Thoracic aorta (tissue), 2 donors: ENCODE measurements around the gene TEX2. TPM values are rescaled to one million over a fixed set of nuclear protein-coding genes. Genes with fewer than 3 reads are reported as not detected.

Experiments used
- ATAC-seq: fragments of 150-250 bp; one replicate; pipeline ENCODE4 v1.8.0; 2017; ENCODE audit warnings: low read depth; ENCODE audit not compliant: insufficient number of reproducible peaks, low FRiP score
- DNase-seq: peaks from one replicate; pipeline ENCODE4 v3.0.0-alpha.2; 2020; ENCODE audit warnings: low spot score
- H3K27ac ChIP-seq, 2 donors: fragments of 200-600 bp; sonication (generic); 1 replicate in 1 of 2; 2 replicates in 1 of 2; pipeline ENCODE4 v1.5.1; 2016; ENCODE audit warnings: mild to moderate bottlenecking in 2 of 2, moderate library complexity in 2 of 2
- H3K27me3 ChIP-seq: fragments of 200-600 bp; sonication (generic); replicated peaks from 2 replicates; pipeline ENCODE4 v1.6.0; 2016; ENCODE audit warnings: mild to moderate bottlenecking; ENCODE audit not compliant: insufficient read depth
- H3K36me3 ChIP-seq: fragments of 200-600 bp; sonication (generic); one replicate; pipeline ENCODE4 v1.5.1; 2016
- H3K4me1 ChIP-seq, 2 donors: fragments of 200-600 bp; sonication (generic); 1 replicate in 1 of 2; 2 replicates in 1 of 2; pipeline versions ENCODE4 v1.5.1 to v1.6.0; 2016; ENCODE audit warnings: low read depth in 2 of 2, mild to moderate bottlenecking in 1 of 2; ENCODE audit not compliant: control insufficient read depth in 1 of 2
- H3K4me3 ChIP-seq: fragments of 200-600 bp; sonication (generic); 2 replicates; pipeline ENCODE4 v1.5.1; 2016; ENCODE audit warnings: mild to moderate bottlenecking
- H3K9me3 ChIP-seq: fragments of 200-600 bp; sonication (generic); 2 replicates; pipeline ENCODE4 v1.5.1; 2016
- total RNA-seq, 2 donors: library from RNA; depleted of rRNA; stranded (reverse); fragments of >200 nt; gene quantifications; one replicate each; pipeline versions ENCODE4 v1.1.0 to v1.2.3, GENCODE V29; 2016
- TF ChIP-seq, protein P1 (sequence below): fragments of 200-600 bp; sonication (generic); IDR thresholded peaks from one replicate; pipeline ENCODE4 v1.5.1; 2019; ENCODE audit warnings: antibody characterized with exemption

Gene TEX2
- total RNA-seq, 2 donors from 2014 or later, result 27.5 to 70.7 TPM

- H3K27ac ChIP-seq, result peak within 1 kb of the TSS; percentile 95 to 97
- no peaks in the 10 kb centered on the region for H3K36me3 ChIP-seq
- H3K9me3 ChIP-seq, result no peaks in the 10 kb centered on the region
- H3K27me3 ChIP-seq, result no peaks in the 10 kb centered on the region
- DNase-seq, result peak; percentile 80
- ATAC-seq, result peak; percentile 90
- H3K4me3 ChIP-seq, result peak within 1 kb of the TSS; percentile 92
- TF ChIP-seq, protein P1, sequence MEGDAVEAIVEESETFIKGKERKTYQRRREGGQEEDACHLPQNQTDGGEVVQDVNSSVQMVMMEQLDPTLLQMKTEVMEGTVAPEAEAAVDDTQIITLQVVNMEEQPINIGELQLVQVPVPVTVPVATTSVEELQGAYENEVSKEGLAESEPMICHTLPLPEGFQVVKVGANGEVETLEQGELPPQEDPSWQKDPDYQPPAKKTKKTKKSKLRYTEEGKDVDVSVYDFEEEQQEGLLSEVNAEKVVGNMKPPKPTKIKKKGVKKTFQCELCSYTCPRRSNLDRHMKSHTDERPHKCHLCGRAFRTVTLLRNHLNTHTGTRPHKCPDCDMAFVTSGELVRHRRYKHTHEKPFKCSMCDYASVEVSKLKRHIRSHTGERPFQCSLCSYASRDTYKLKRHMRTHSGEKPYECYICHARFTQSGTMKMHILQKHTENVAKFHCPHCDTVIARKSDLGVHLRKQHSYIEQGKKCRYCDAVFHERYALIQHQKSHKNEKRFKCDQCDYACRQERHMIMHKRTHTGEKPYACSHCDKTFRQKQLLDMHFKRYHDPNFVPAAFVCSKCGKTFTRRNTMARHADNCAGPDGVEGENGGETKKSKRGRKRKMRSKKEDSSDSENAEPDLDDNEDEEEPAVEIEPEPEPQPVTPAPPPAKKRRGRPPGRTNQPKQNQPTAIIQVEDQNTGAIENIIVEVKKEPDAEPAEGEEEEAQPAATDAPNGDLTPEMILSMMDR, result no peak
- H3K4me1 ChIP-seq, result peaks cover 11 to 38% of the 10 kb centered on the region in 2 donors
Measured at GRCh38 chr17:64129765-64130558, 133.1 kb downstream of the TEX2 start, which contains the start of gene ERN1. ERN1 (minus strand) TSS chr17:64130144; CDS start chr17:64130029, 115 bp downstream.

DNA sequence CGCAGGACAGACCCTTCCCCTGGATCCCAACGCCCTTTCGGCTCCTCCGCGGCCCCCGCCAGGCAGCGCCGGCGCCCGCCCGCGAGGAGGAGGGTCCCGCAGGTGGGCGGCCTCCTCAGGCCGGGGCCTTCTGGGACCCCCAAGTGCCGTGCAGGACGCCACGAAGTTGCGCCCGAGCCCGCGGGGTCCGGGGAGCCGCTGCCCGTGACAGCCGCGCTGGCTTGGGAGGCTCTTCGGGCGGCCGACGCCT is 133.6 kb downstream of the TEX2 start:
- ATAC-seq, result no peak

DNA sequence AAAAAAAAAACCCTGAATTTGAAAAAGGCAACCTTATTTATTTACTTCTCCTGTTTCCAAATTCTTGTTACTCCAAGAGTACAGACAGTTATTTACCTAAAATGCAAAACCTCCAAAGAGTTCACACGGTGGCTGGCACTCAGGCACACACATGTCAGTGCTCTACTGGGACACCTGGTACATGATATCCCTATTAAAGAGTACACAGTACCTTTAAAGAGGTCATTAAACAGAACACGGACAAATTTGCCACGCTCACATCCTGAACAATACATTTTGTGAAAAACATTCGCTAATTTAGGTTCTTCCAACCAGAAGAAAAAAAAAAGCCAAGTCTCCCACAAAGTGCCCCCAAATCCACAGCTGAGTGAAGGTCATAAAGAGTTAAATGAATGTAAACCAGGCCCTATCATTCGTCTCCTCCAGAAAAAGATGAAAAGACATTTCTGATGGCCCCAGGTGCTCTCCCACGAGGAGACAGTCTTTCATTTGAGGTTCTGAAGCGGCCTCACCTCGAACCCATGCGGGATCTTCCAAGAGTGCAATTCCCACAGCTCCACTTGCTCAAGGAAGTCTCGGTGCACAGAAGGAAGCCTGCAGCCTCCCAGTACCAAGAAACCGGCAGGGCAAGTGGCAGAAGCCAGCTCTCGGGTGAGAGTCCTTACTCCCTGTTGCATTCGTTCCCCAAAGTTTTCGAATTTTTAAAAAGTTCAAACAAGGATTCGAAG is 134.1 kb downstream of the TEX2 start:
- no peak for ATAC-seq

More for the DNA sequence above, 133.6 kb downstream of the TEX2 start:
- Histone ChIP-seq H3K27me3 (no peaks in the 10 kb centered on the region), H3K4me3 (peak overlapping the region; percentile 92), H3K4me1 (peaks cover 11 to 38% of the 10 kb centered on the region in 2 donors), H3K9me3 (no peaks in the 10 kb centered on the region), H3K36me3 (no peaks in the 10 kb centered on the region), H3K27ac (peak overlapping the region; percentile 95 to 97)
- TF ChIP-seq, protein P1, result no peak
- DNase-seq, result no peak

DNA sequence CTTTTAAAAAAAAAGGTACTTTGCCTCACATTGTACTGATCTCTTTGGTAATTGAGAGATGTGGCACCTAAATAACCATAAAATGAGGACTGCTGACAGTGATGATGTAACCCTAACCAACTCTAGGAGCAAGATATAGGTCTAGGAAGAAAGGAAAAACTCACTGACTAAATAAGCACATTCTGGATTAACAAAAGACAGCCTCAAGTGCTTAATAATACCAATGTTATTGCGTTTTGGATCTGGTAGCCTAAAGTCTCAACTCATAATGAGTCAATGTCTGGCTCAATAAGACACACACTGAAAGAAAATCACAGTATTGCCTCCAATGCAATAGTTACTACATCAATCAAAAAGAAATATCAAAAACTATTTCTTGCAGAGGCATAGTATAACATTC is 136.1 kb downstream of the TEX2 start:
- DNase-seq (no peak), ATAC-seq (no peak)
- Histone ChIP-seq H3K36me3 (no peaks in the 10 kb centered on the region), H3K4me1 (peaks cover 11 to 38% of the 10 kb centered on the region in 2 donors), H3K27me3 (no peaks in the 10 kb centered on the region), H3K9me3 (no peaks in the 10 kb centered on the region), H3K4me3 (no peak overlapping the region), H3K27ac (no peak overlapping the region)
- TF ChIP-seq, protein P1, result no peak

More for the DNA sequence above, 134.1 kb downstream of the TEX2 start:
- Histone ChIP-seq H3K36me3 (no peaks in the 10 kb centered on the region), H3K4me1 (peaks cover 11 to 38% of the 10 kb centered on the region in 2 donors), H3K4me3 (peak overlapping the region; percentile 92), H3K27ac (peak overlapping the region; percentile 95 to 97), H3K27me3 (no peaks in the 10 kb centered on the region), H3K9me3 (no peaks in the 10 kb centered on the region)
- DNase-seq, result no peak
- TF ChIP-seq, protein P1, result no peak

DNA sequence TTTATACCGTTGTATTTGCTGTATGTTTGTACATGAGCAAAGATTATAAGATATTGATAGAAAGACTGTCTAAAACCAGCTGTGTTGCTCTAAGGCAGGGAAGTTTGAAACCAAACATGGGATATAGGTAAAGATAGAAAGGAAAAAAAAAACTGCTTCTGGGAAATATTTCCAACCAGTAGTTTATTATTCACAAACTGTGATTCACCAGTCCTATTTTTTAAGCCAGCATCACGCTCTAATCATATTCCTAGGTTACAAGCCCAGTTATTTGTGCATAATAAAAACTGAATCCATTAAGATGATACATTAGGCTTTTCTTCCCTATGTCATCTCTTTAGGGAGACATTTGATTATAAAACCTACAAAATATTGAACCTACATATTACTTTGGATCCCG is 137.1 kb downstream of the TEX2 start:
- no peak for ATAC-seq
- H3K9me3 ChIP-seq, result no peaks in the 10 kb centered on the region
- H3K27ac ChIP-seq, result no peak overlapping the region

More for the DNA sequence above, 137.1 kb downstream of the TEX2 start:
- Histone ChIP-seq H3K4me1 (peaks cover 11 to 31% of the 10 kb centered on the region in 2 donors), H3K27me3 (no peaks in the 10 kb centered on the region), H3K36me3 (no peaks in the 10 kb centered on the region), H3K4me3 (no peak overlapping the region)
- TF ChIP-seq, protein P1, result no peak
- DNase-seq, result no peak
